Colon (tissue), 2 donors: ENCODE data around the gene GOLGA2.

Experiments used
- FAIRE-seq: peaks from 2 replicates; lab custom pipeline; 2012; peaks lifted over from hg19 to GRCh38; lab: Jason Lieb, UNC
- donor health status: control.
- donor health status: control.

The GOLGA2 gene

GRCh38 chr9:128275198-128276007 is at the start of gene GOLGA2:
TSS of gene GOLGA2 (minus strand) at chr9:128276007. CDS start at chr9:128275976, 31 bp downstream.
- FAIRE-seq = no peak

GRCh38 chr9:128324401-128324800 is 48.6 kb upstream of the GOLGA2 start:
- FAIRE-seq = no peak

GRCh38 chr9:128323791-128324190 is 48.0 kb upstream of the GOLGA2 start:
- FAIRE-seq = no peak

GRCh38 chr9:128323212-128323730 is 47.5 kb upstream of the GOLGA2 start:
- no peak for FAIRE-seq

- no peak for FAIRE-seq
These were observed 46.8 kb upstream of the GOLGA2 start, which contains the start of the genes COQ4 and TRUB2 for GRCh38 chr9:128322404-128323211. TSS of gene COQ4 (plus strand) at chr9:128322839. CDS start at chr9:128322859, 20 bp downstream. TSS of gene TRUB2 (minus strand) at chr9:128322447. CDS start at chr9:128322408, 39 bp downstream.

- FAIRE-seq = no peak
These were observed 46.1 kb upstream of the GOLGA2 start for GRCh38 chr9:128321879-128322403.

- no peak for FAIRE-seq
These were observed 45.5 kb upstream of the GOLGA2 start for GRCh38 chr9:128321343-128321742.

- no peak for FAIRE-seq
These were observed 41.8 kb upstream of the GOLGA2 start for GRCh38 chr9:128317629-128318028.

GRCh38 chr9:128316421-128316820 is 40.6 kb upstream of the GOLGA2 start:
- FAIRE-seq = no peak

- no peak for FAIRE-seq
These were observed 38.9 kb upstream of the GOLGA2 start for GRCh38 chr9:128314697-128315096.

GRCh38 chr9:128310461-128310860 is 34.7 kb upstream of the GOLGA2 start:
- FAIRE-seq = no peak

GRCh38 chr9:128309551-128309950 is 33.7 kb upstream of the GOLGA2 start:
- FAIRE-seq = no peak

GRCh38 chr9:128304971-128305288 is 29.1 kb upstream of the GOLGA2 start:
- FAIRE-seq = no peak

- no peak for FAIRE-seq
These were observed 28.5 kb upstream of the GOLGA2 start for GRCh38 chr9:128304136-128304970.

- FAIRE-seq = no peak
These were observed 23.0 kb upstream of the GOLGA2 start for GRCh38 chr9:128298535-128299482.

- FAIRE-seq = no peak
These were observed 21.5 kb upstream of the GOLGA2 start for GRCh38 chr9:128297221-128297773.

- FAIRE-seq = no peak
These were observed 20.8 kb upstream of the GOLGA2 start for GRCh38 chr9:128296340-128297220.

GRCh38 chr9:128294142-128294541 is 18.3 kb upstream of the GOLGA2 start:
- no peak for FAIRE-seq

GRCh38 chr9:128293091-128293490 is 17.3 kb upstream of the GOLGA2 start:
- FAIRE-seq = no peak
